Glutamatergic neuron (in vitro differentiated cells): ENCODE results near the gene GPHB5. TPM values are rescaled to one million over a fixed set of nuclear protein-coding genes. Genes with fewer than 3 reads are reported as not detected.
A peak's percentile ranks its signal among the peaks of the same experiment; 100 is the strongest.
"Not testable (repeated sequence)": the region's sequence is repeated elsewhere in the genome, so short reads cannot be mapped to it uniquely, and the experiment has no call there.

ENCODE experiments used
- DNase-seq: peaks from one replicate; pipeline ENCODE4 v3.0.0; 2022
- H3K27ac Mint-ChIP-seq: one replicate; pipeline ENCODE4 v1.8.0; 2020; ENCODE audit warnings: mild to moderate bottlenecking, mixed read lengths, inconsistent platforms; ENCODE audit not compliant: unreplicated experiment
- H3K27me3 Mint-ChIP-seq: one replicate; pipeline ENCODE4 v1.8.0; 2020; ENCODE audit warnings: mild to moderate bottlenecking, moderate library complexity, mixed read lengths, inconsistent platforms; ENCODE audit not compliant: unreplicated experiment
- H3K36me3 Mint-ChIP-seq: one replicate; pipeline ENCODE4 v1.8.0; 2020; ENCODE audit warnings: mild to moderate bottlenecking, mixed read lengths, inconsistent platforms; ENCODE audit not compliant: unreplicated experiment
- H3K4me1 Mint-ChIP-seq: one replicate; pipeline ENCODE4 v1.8.0; 2020; ENCODE audit warnings: mild to moderate bottlenecking, low read depth, mixed read lengths, inconsistent platforms; ENCODE audit not compliant: unreplicated experiment
- H3K4me3 Mint-ChIP-seq: one replicate; pipeline ENCODE4 v1.8.0; 2020; ENCODE audit warnings: mild to moderate bottlenecking, mixed read lengths, inconsistent platforms; ENCODE audit not compliant: unreplicated experiment
- H3K9me3 Mint-ChIP-seq: one replicate; pipeline ENCODE4 v1.8.0; 2020; ENCODE audit warnings: mild to moderate bottlenecking, moderate library complexity, mixed read lengths, inconsistent platforms; ENCODE audit not compliant: unreplicated experiment
- total RNA-seq: library from RNA; stranded (reverse); fragmentation: NEBNext Ultra II Directional; extraction: Animal tissue kit (Norgen Biotek cat#: 25700); gene quantifications from one replicate; pipeline ENCODE4 v1.2.1, GENCODE V29; 2021; ENCODE audit not compliant: unreplicated experiment
- TF ChIP-seq, protein P1 (sequence below): fragments of 200-600 bp; sonication (generic); IDR thresholded peaks from one replicate; pipeline ENCODE4 v1.5.0; 2021; ENCODE audit not compliant: partially characterized antibody, unreplicated experiment

The GPHB5 gene
- total RNA-seq, 1 donor from 2014 or later, result not detected

DNA sequence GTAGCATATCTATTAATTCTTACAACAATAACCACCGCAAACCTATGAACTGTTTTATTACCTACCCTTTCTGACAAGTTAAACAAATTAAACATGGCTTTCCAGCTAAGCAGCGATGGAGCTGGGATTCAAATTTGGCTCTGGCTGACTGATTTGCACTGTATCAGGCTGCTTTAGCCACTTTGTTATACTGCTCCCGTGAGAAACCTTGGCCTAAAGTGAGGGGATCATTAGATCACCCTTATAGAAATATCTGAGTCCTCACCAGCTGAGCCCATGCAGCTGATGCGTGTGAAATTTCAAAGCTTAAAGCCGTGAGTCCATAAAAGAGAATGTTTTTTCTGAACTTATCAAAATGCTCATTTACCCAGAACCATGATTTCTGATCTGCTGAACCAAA lies 8.1 kb upstream of the GPHB5 start:
- H3K4me3 Mint-ChIP-seq, result no peak overlapping the region
- no peaks in the 10 kb centered on the region for H3K36me3 Mint-ChIP-seq
- TF ChIP-seq, protein P1, sequence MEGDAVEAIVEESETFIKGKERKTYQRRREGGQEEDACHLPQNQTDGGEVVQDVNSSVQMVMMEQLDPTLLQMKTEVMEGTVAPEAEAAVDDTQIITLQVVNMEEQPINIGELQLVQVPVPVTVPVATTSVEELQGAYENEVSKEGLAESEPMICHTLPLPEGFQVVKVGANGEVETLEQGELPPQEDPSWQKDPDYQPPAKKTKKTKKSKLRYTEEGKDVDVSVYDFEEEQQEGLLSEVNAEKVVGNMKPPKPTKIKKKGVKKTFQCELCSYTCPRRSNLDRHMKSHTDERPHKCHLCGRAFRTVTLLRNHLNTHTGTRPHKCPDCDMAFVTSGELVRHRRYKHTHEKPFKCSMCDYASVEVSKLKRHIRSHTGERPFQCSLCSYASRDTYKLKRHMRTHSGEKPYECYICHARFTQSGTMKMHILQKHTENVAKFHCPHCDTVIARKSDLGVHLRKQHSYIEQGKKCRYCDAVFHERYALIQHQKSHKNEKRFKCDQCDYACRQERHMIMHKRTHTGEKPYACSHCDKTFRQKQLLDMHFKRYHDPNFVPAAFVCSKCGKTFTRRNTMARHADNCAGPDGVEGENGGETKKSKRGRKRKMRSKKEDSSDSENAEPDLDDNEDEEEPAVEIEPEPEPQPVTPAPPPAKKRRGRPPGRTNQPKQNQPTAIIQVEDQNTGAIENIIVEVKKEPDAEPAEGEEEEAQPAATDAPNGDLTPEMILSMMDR, result no peak
- no peaks in the 10 kb centered on the region for H3K4me1 Mint-ChIP-seq
- H3K27ac Mint-ChIP-seq, result no peak overlapping the region
- no peaks in the 10 kb centered on the region for H3K27me3 Mint-ChIP-seq
- no peak for DNase-seq
- H3K9me3 Mint-ChIP-seq, result no peaks in the 10 kb centered on the region

DNA sequence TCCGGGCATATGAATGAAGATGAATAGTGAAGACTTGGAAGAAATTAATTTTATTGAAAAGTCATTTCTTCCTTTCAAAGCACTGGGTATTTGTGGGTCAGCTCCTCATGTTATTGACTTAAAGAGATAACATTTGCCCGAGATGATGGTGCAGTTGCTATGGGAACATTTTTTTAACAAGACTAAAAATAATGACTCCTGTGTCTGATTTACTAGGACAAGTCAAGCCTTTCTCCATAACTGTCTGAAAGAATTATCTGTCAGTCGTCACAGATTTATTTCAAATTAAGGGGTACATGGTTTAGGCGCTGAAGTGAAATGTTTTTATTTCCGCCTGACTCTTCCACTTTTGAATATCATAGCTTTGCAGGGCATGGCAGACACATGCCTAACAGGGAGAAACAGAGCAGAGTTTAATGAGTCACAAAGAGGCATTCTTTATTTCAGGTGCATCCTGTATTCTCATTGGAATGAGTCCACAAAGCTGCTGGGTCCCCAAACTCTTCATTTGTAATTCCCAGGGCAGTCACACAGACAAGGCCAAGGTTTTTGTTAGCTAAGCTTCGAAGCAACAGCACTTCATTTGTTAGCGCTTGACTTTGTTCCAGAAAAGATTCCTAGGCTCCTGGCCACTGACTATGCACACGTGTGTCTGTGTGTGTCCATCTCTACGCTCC lies 4.3 kb upstream of the GPHB5 start:
- Mint-ChIP-seq H3K36me3 (no peaks in the 10 kb centered on the region), H3K9me3 (no peaks in the 10 kb centered on the region), H3K27me3 (no peaks in the 10 kb centered on the region), H3K4me1 (no peaks in the 10 kb centered on the region), H3K27ac (no peak overlapping the region), H3K4me3 (no peak overlapping the region)
- TF ChIP-seq, protein P1, result no peak
- DNase-seq, result no peak

DNA sequence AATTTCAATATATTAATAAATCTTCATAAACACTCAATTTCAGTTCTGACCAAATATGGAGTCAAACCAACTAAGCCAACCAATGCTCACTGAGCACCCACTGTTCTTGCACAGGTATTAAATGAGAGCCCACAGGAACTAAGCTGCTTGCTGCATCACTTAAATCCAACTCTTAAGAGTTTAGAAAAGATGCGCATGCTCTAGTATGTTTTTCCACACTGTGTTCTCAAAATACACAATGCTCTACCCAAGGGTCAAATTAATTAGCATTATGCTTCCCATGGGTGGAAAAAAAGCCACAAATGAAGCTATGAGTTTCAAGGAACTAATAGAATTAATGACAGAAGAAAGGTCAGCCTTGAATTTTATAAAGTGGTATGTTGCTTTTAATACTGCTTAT lies 3.7 kb upstream of the GPHB5 start:
- H3K4me1 Mint-ChIP-seq, result no peaks in the 10 kb centered on the region
- no peak overlapping the region for H3K27ac Mint-ChIP-seq
- TF ChIP-seq, protein P1, result no peak
- H3K36me3 Mint-ChIP-seq, result no peaks in the 10 kb centered on the region
- no peak overlapping the region for H3K4me3 Mint-ChIP-seq
- H3K27me3 Mint-ChIP-seq, result no peaks in the 10 kb centered on the region
- no peaks in the 10 kb centered on the region for H3K9me3 Mint-ChIP-seq
- no peak for DNase-seq

DNA sequence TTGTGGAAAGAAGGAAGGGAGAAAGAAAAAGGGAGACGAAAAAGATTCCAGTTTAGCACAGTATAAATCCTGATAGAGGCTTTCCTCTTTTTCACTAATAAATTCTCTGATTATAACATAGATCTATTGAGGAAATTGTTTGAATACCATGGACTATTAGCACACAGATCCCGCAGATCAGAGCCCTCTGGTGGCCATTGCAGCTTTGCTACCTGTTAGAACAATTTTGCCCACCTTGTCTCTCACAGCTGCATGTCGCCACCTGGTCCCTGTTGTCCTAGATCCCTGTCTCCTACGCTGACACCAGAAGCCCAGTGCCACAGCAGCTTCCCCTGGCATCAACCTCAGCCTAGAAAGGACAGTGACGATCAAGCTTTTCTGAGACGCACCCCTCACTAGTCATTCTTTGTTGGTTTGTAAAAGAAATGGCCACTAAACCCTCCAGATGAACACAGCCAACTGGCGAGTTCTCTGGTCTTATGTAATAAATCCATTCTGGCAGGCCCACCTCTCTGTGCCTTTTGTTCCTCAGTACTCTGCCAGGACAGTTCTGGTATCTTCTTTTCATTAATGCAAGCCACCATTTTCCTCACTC lies 9.9 kb downstream of the GPHB5 start:
- Mint-ChIP-seq H3K36me3 (no peaks in the 10 kb centered on the region), H3K27me3 (peaks cover 2% of the 10 kb centered on the region), H3K4me1 (no peaks in the 10 kb centered on the region), H3K9me3 (peaks cover 3% of the 10 kb centered on the region), H3K27ac (no peak overlapping the region), H3K4me3 (no peak overlapping the region)
- TF ChIP-seq, protein P1, result peak; percentile 33
- DNase-seq, result no peak

DNA sequence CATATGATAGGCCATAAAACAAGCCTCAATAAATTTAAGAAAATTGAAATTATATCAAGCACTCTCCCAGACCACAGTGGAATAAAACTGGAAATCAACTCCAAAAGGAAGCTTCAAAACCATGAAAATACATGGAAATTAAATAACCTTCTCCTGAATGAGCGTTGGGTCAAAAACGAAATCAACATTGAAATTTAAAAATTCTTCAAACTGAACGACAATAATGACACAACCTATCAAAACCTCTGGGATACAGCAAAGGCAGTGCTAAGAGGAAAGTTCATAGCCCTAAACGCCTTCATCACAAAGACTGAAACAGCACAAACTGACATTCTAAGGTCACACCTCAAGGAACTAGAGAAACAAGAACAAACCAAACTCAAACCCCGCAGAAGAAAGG lies 14.3 kb downstream of the GPHB5 start:
- not testable (repeated sequence) for H3K9me3 Mint-ChIP-seq, H3K27me3 Mint-ChIP-seq, H3K27ac Mint-ChIP-seq, DNase-seq, H3K4me3 Mint-ChIP-seq, H3K4me1 Mint-ChIP-seq, H3K36me3 Mint-ChIP-seq
